OCI-LY1 (cell line): ENCODE data around the gene VPS41.

Experiments
- H2AFZ ChIP-seq: fragments of 200-600 bp; sonication (generic), shearing (Covaris generic); 2 replicates; pipeline ENCODE4 v1.6.0; 2014; ENCODE audit warnings: antibody characterized with exemption, mild to moderate bottlenecking, low read length
- H3F3A ChIP-seq: fragments of 200-600 bp; sonication (generic), shearing (Covaris generic); 2 replicates; pipeline ENCODE4 v1.6.0; 2014; ENCODE audit warnings: mild to moderate bottlenecking, antibody characterized with exemption, low read length, moderate library complexity; ENCODE audit not compliant: insufficient read depth
- H3K27ac ChIP-seq: fragments of 200-600 bp; sonication (generic); 2 replicates; pipeline ENCODE4 v1.5.1; 2014; ENCODE audit warnings: low read length, mixed run types, mild to moderate bottlenecking, low read depth; ENCODE audit not compliant: poor library complexity, severe bottlenecking
- H3K27me3 ChIP-seq: fragments of 200-600 bp; sonication (generic); 2 replicates; pipeline ENCODE4 v1.6.0; 2014; ENCODE audit warnings: antibody characterized with exemption, mild to moderate bottlenecking, low read length, moderate library complexity; ENCODE audit not compliant: insufficient read depth
- H3K36me3 ChIP-seq: fragments of 200-600 bp; sonication (generic); 2 replicates; pipeline ENCODE4 v1.6.1; 2014; ENCODE audit warnings: mild to moderate bottlenecking, antibody characterized with exemption, low read length, moderate library complexity, mixed read lengths; ENCODE audit not compliant: insufficient read depth
- H3K4me1 ChIP-seq: fragments of 200-600 bp; sonication (generic); 2 replicates; pipeline ENCODE4 v1.5.1; 2014; ENCODE audit warnings: mild to moderate bottlenecking, low read length, moderate library complexity; ENCODE audit not compliant: insufficient read depth, severe bottlenecking
- H3K4me2 ChIP-seq: fragments of 200-600 bp; sonication (generic), shearing (Covaris generic); 2 replicates; pipeline ENCODE4 v1.6.1; 2014; ENCODE audit warnings: low read length
- H3K4me3 ChIP-seq: fragments of 200-600 bp; sonication (generic); 2 replicates; pipeline ENCODE4 v1.5.1; 2014; ENCODE audit warnings: low read length, low read depth, mild to moderate bottlenecking, mixed read lengths; ENCODE audit not compliant: poor library complexity, severe bottlenecking
- H3K79me2 ChIP-seq: fragments of 200-600 bp; shearing (Covaris generic); 2 replicates; pipeline ENCODE4 v1.6.1; 2016; ENCODE audit warnings: mixed run types, low read length, mixed read lengths; ENCODE audit not compliant: insufficient read depth
- H3K9ac ChIP-seq: fragments of 200-600 bp; sonication (generic), shearing (Covaris generic); 2 replicates; pipeline ENCODE4 v1.6.1; 2014; ENCODE audit warnings: mild to moderate bottlenecking, low read length, mixed read lengths
- H3K9me2 ChIP-seq: fragments of 200-600 bp; sonication (generic), shearing (Covaris generic); 2 replicates; pipeline ENCODE4 v1.6.1; 2014; ENCODE audit warnings: low read depth, mild to moderate bottlenecking, low read length, mixed read lengths
- H3K9me3 ChIP-seq: fragments of 200-600 bp; shearing (Covaris generic); 2 replicates; pipeline ENCODE4 v1.6.1; 2014; ENCODE audit warnings: low read length, mixed read lengths
- H4K20me1 ChIP-seq: fragments of 200-600 bp; sonication (generic), shearing (Covaris generic); 2 replicates; pipeline ENCODE4 v1.6.0; 2016; ENCODE audit warnings: mild to moderate bottlenecking, low read length; ENCODE audit not compliant: insufficient read depth
- EZH2 ChIP-seq: fragments of 200-600 bp; sonication (generic), shearing (Covaris generic); IDR thresholded peaks from 2 replicates; pipeline ENCODE4 v1.8.0; 2017; ENCODE audit warnings: borderline replicate concordance, mixed run types, mild to moderate bottlenecking, antibody characterized with exemption, low read length, moderate library complexity, mixed read lengths
- TF ChIP-seq, protein P1 (sequence below): fragments of 200-600 bp; sonication (generic), shearing (Covaris generic); IDR thresholded peaks from 2 replicates; pipeline ENCODE4 v1.5.1; 2017; ENCODE audit warnings: mild to moderate bottlenecking, antibody characterized with exemption, low read length, moderate library complexity, mixed read lengths

Gene VPS41

DNA sequence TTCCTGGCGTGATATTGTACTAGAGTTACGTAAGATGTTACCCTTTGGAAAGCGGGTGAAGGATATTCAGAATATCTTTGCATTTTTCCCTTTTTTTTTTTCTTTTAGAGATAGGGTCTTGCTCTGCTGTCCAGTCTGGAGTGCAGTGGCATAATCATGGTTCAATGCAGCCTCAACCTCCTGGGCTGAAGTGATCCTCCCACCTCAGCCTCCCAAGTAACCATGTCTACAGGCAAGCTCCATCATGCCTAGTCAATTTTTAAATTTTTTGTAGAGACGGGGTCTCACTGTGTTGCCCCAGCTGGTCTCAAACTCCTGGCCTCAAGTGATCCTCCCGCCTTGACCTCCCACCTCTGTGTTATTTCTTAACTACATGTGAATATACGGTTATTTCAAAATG is 18.4 kb downstream of the VPS41 start:
- no peaks in the 10 kb centered on the region for H3K9me2 ChIP-seq
- no peaks in the 10 kb centered on the region for H3K9me3 ChIP-seq
- no peak overlapping the region for H3K27ac ChIP-seq
- H3K4me1 ChIP-seq, result no peaks in the 10 kb centered on the region
- no peaks in the 10 kb centered on the region for H4K20me1 ChIP-seq
- no peak overlapping the region for H3K4me3 ChIP-seq
- peaks cover 12% of the 10 kb centered on the region for H3K36me3 ChIP-seq
- no peak overlapping the region for H3K4me2 ChIP-seq
- H3K79me2 ChIP-seq, result no peaks in the 10 kb centered on the region
- H3K9ac ChIP-seq, result no peak overlapping the region
- no peaks in the 10 kb centered on the region for H3F3A ChIP-seq
- H3K27me3 ChIP-seq, result no peaks in the 10 kb centered on the region
- H2AFZ ChIP-seq, result no peak overlapping the region
- TF ChIP-seq, protein P1, sequence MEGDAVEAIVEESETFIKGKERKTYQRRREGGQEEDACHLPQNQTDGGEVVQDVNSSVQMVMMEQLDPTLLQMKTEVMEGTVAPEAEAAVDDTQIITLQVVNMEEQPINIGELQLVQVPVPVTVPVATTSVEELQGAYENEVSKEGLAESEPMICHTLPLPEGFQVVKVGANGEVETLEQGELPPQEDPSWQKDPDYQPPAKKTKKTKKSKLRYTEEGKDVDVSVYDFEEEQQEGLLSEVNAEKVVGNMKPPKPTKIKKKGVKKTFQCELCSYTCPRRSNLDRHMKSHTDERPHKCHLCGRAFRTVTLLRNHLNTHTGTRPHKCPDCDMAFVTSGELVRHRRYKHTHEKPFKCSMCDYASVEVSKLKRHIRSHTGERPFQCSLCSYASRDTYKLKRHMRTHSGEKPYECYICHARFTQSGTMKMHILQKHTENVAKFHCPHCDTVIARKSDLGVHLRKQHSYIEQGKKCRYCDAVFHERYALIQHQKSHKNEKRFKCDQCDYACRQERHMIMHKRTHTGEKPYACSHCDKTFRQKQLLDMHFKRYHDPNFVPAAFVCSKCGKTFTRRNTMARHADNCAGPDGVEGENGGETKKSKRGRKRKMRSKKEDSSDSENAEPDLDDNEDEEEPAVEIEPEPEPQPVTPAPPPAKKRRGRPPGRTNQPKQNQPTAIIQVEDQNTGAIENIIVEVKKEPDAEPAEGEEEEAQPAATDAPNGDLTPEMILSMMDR, result no peak
- no peak for TF ChIP-seq EZH2

DNA sequence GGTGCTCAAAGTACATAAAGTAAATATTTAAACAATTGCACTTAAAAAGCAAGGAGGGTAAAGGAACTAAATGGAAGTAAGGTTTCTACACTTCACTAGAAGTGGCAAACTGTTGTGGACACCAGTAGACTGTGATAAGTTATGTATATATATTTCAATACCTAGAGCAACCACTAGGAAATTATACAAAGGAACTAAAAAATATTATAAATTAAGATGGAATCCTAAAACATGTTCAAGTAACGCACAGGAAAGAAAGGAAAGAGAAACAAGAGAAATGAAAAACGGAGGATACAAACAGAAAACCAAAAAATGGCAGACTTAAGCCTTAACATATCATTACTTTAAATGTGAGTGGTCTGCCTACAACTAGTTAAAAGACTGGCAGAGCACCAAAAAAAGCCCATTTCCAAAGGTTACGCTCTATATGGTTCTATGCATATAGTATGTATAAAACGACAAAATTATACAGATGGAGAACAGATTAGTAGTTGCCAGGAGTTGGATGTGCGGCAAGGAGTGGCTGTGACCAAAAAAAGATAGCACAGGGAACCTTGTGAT is 19.0 kb downstream of the VPS41 start:
- H2AFZ ChIP-seq, result no peak overlapping the region

DNA sequence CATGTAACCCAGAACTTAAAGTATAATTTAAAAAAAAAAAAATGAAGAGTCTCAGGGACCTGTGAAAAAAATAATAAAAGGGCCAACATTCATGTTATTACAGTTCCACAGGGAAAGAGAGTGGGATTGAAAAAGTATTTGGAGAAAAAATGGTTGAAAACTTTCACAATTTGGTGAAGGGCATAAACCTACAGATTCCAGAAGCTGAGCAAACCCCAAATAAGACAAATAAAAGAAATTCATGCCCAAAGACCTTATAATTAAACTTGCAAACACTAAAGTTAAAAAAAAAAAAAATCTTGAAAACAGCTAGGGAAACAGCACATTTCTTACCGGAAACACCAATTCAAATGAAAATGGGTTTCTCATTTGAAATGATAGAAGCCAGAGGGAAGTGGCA is 19.9 kb downstream of the VPS41 start:
- Histone ChIP-seq H3K9me3 (no peaks in the 10 kb centered on the region), H3K4me2 (no peak overlapping the region), H3K4me1 (no peaks in the 10 kb centered on the region), H3K27me3 (no peaks in the 10 kb centered on the region), H3K79me2 (no peaks in the 10 kb centered on the region), H3K36me3 (peaks cover 10% of the 10 kb centered on the region), H3K4me3 (no peak overlapping the region), H3K9ac (no peak overlapping the region), H4K20me1 (no peaks in the 10 kb centered on the region), H3K9me2 (no peaks in the 10 kb centered on the region), H3K27ac (no peak overlapping the region), H2AFZ (no peak overlapping the region), H3F3A (no peaks in the 10 kb centered on the region)
- TF ChIP-seq, protein P1, result no peak
- TF ChIP-seq EZH2, result no peak

More for the DNA sequence above, 19.0 kb downstream of the VPS41 start:
- no peaks in the 10 kb centered on the region for H3F3A ChIP-seq
- H3K9ac ChIP-seq, result no peak overlapping the region
- H3K4me1 ChIP-seq, result no peaks in the 10 kb centered on the region
- no peaks in the 10 kb centered on the region for H4K20me1 ChIP-seq
- H3K36me3 ChIP-seq, result peaks cover 10% of the 10 kb centered on the region
- H3K27ac ChIP-seq, result no peak overlapping the region
- H3K9me3 ChIP-seq, result no peaks in the 10 kb centered on the region
- TF ChIP-seq EZH2, result no peak
- TF ChIP-seq, protein P1, result no peak; the same call in 1 of the 2 replicates
- H3K4me3 ChIP-seq, result no peak overlapping the region
- H3K27me3 ChIP-seq, result no peaks in the 10 kb centered on the region
- no peaks in the 10 kb centered on the region for H3K79me2 ChIP-seq
- no peaks in the 10 kb centered on the region for H3K9me2 ChIP-seq
- H3K4me2 ChIP-seq, result no peak overlapping the region
